RWPE1 (cell line): ENCODE measurements around the gene SORBS1.

Source experiments
- CTCF ChIA-PET: fragments of 350-600 bp; sonication (Branson Sonifier 250); formaldehyde crosslinking; extraction: SDS; loops from one replicate; lab custom pipeline; 2021; lab: Yijun Ruan, JAX
- POLR2A ChIA-PET: fragments of 400-600 bp; formaldehyde crosslinking; extraction: SDS; loops from one replicate; lab custom pipeline; 2020; ENCODE audit warnings: antibody characterized with exemption; ENCODE audit not compliant: low non-redundant PET; lab: Yijun Ruan, JAX
- DNase-seq: peaks from one replicate; pipeline ENCODE4 v3.0.0; 2012; ENCODE audit warnings: low spot score
- H3K27ac ChIP-seq: fragments of 450-650 bp; 2 replicates; pipeline ENCODE4 v1.5.1; 2017
- TF ChIP-seq, protein P1 (sequence below): fragments of 450-650 bp; conservative IDR thresholded peaks from 2 replicates; pipeline ENCODE4 v1.5.1; 2017; ENCODE audit warnings: low read depth, mild to moderate bottlenecking

SORBS1 gene

GRCh38 chr10:95444792-95445191 lies 116.4 kb downstream of the SORBS1 start:
- H3K27ac ChIP-seq: no peak overlapping the region
- DNase-seq: no peak
- TF ChIP-seq, protein P1, sequence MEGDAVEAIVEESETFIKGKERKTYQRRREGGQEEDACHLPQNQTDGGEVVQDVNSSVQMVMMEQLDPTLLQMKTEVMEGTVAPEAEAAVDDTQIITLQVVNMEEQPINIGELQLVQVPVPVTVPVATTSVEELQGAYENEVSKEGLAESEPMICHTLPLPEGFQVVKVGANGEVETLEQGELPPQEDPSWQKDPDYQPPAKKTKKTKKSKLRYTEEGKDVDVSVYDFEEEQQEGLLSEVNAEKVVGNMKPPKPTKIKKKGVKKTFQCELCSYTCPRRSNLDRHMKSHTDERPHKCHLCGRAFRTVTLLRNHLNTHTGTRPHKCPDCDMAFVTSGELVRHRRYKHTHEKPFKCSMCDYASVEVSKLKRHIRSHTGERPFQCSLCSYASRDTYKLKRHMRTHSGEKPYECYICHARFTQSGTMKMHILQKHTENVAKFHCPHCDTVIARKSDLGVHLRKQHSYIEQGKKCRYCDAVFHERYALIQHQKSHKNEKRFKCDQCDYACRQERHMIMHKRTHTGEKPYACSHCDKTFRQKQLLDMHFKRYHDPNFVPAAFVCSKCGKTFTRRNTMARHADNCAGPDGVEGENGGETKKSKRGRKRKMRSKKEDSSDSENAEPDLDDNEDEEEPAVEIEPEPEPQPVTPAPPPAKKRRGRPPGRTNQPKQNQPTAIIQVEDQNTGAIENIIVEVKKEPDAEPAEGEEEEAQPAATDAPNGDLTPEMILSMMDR: no peak
- POLR2A ChIA-PET: no interaction called here
- CTCF ChIA-PET: interaction anchor here (0.7 to 2.3 kb wide), 5 partner anchors 11 to 313 kb away, joined by 3 to 16 read pairs (median 5); no protein-coding TSS in a partner anchor

DNA sequence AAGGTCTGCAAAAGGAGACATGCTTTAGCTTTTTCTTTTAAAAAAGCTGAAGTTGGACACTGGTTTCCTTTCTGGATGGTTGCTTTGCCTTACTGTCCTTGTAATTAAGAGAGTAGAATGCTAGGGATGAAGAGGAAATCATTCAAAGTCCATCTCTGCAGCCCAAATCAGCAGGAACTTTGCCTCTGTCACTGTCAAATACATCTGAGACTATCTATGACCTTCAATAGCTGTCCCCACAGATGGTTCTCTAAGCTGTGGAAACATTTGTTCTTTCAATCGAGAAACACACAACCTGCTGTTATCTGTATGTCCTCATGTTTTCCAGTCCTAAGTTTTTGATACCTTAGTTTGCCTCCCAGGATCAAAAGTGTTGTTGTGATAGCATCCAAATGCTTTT lies 117.5 kb downstream of the SORBS1 start:
- no peak for DNase-seq
- H3K27ac ChIP-seq: no peak overlapping the region
- ChIA-PET POLR2A (no interaction called here), CTCF (interaction anchor here (0.6 to 1.0 kb wide), 2 partner anchors 13 to 28 kb away, joined by 3 to 13 read pairs; no protein-coding TSS in a partner anchor)
- TF ChIP-seq, protein P1: no peak

- TF ChIP-seq, protein P1: no peak
- no peak overlapping the region for H3K27ac ChIP-seq
- DNase-seq: no peak
- CTCF ChIA-PET: interaction anchor here (0.6 kb wide), 1 partner anchor 788 kb away, joined by 8 read pairs; no protein-coding TSS in a partner anchor
- POLR2A ChIA-PET: no interaction called here
Observed at GRCh38 chr10:95442341-95442740, 118.8 kb downstream of the SORBS1 start.

DNA sequence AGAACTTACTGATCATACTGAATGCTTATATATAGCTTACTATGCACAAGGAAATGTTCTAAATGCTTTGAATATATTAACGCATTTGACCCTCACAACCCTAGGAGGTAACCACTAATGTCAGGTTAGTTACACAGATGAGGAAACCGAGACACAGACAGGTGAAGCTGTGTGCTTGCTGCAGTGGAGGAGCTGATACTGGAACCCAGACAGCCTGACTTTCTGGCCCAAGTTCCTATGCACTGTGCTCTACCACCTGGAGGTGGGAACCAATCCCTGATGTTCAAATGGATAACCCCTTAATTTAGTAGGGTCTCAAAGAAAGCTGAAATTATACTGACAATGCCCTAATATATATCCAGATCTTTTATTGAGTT lies 119.6 kb downstream of the SORBS1 start:
- TF ChIP-seq, protein P1: no peak
- ChIA-PET POLR2A (no interaction called here), CTCF (interaction anchor here (3.9 kb wide), 1 partner anchor 11 kb away, joined by 21 read pairs; no protein-coding TSS in a partner anchor)
- no peak for DNase-seq
- no peak overlapping the region for H3K27ac ChIP-seq

- TF ChIP-seq, protein P1: no peak
- no peak for DNase-seq
- CTCF ChIA-PET: interaction anchor here (1.2 to 3.9 kb wide), 2 partner anchors 10 to 11 kb away, joined by 3 to 21 read pairs; no protein-coding TSS in a partner anchor
- H3K27ac ChIP-seq: no peak overlapping the region
- POLR2A ChIA-PET: no interaction called here
Observed at GRCh38 chr10:95440756-95441546, 120.2 kb downstream of the SORBS1 start.

- ChIA-PET CTCF (interaction anchor here (0.9 to 3.9 kb wide), 3 partner anchors 10 to 257 kb away, joined by 3 to 21 read pairs (median 3); no protein-coding TSS in a partner anchor), POLR2A (no interaction called here)
- no peak overlapping the region for H3K27ac ChIP-seq
- no peak for DNase-seq
- TF ChIP-seq, protein P1: no peak
Observed at GRCh38 chr10:95440038-95440725, 121.0 kb downstream of the SORBS1 start.
